Activated CD8-positive, alpha-beta memory T cell treated with anti-CD3 and anti-CD28 coated beads for 36 hours (primary cell): Measurements from ENCODE around the gene TRHDE. TPM values are rescaled to one million over a fixed set of nuclear protein-coding genes. Genes with fewer than 3 reads are reported as not detected.

Source experiments
- CTCF ChIA-PET: fragments of 350-600 bp; sonication (Branson Sonifier 250); formaldehyde crosslinking; loops from one replicate; lab custom pipeline; 2021; ENCODE audit warnings: antibody characterized with exemption; lab: Charles Lee
- POLR2A ChIA-PET: fragments of 350-600 bp; sonication (Branson Sonifier 250); formaldehyde crosslinking; loops from one replicate; lab custom pipeline; 2021; ENCODE audit warnings: antibody characterized with exemption; lab: Charles Lee
- total RNA-seq, 2 experiments: library from RNA; stranded (reverse); gene quantifications; one replicate each; pipeline ENCODE4 v1.2.3, GENCODE V29; 2021

Gene TRHDE
- total RNA-seq, 2 experiments from 2014 or later = not detected

- POLR2A ChIA-PET = no interaction called here
- CTCF ChIA-PET = no interaction called here
Observed at GRCh38 chr12:72304751-72305150, 32.6 kb downstream of the TRHDE start.

- ChIA-PET CTCF (no interaction called here), POLR2A (no interaction called here)
Observed at GRCh38 chr12:72307229-72307628, 35.1 kb downstream of the TRHDE start.

GRCh38 chr12:72311946-72312345 lies 39.8 kb downstream of the TRHDE start:
- ChIA-PET CTCF (no interaction called here), POLR2A (no interaction called here)

GRCh38 chr12:72313806-72314205 lies 41.6 kb downstream of the TRHDE start:
- CTCF ChIA-PET = no interaction called here
- POLR2A ChIA-PET = no interaction called here

- ChIA-PET CTCF (no interaction called here), POLR2A (no interaction called here)
Observed at GRCh38 chr12:72315858-72316257, 43.7 kb downstream of the TRHDE start.

- POLR2A ChIA-PET = no interaction called here
Observed at GRCh38 chr12:72318341-72318740, 46.2 kb downstream of the TRHDE start.

GRCh38 chr12:72323881-72324280 lies 51.7 kb downstream of the TRHDE start:
- POLR2A ChIA-PET = no interaction called here
- CTCF ChIA-PET = no interaction called here

More at GRCh38 chr12:72318341-72318740, 46.2 kb downstream of the TRHDE start:
- CTCF ChIA-PET = no interaction called here

- POLR2A ChIA-PET = no interaction called here
- CTCF ChIA-PET = no interaction called here
Observed at GRCh38 chr12:72330301-72330700, 58.1 kb downstream of the TRHDE start.

- POLR2A ChIA-PET = no interaction called here
Observed at GRCh38 chr12:72330784-72331183, 58.6 kb downstream of the TRHDE start.

GRCh38 chr12:72337382-72337781 lies 65.2 kb downstream of the TRHDE start:
- ChIA-PET CTCF (no interaction called here), POLR2A (no interaction called here)

More at GRCh38 chr12:72330784-72331183, 58.6 kb downstream of the TRHDE start:
- CTCF ChIA-PET = no interaction called here

GRCh38 chr12:72337946-72338345 lies 65.8 kb downstream of the TRHDE start:
- ChIA-PET CTCF (no interaction called here), POLR2A (no interaction called here)

GRCh38 chr12:72338437-72338836 lies 66.3 kb downstream of the TRHDE start:
- ChIA-PET POLR2A (no interaction called here), CTCF (no interaction called here)

GRCh38 chr12:72346363-72346944 lies 74.3 kb downstream of the TRHDE start:
- ChIA-PET POLR2A (no interaction called here), CTCF (interaction anchor here (0.6 kb wide), 1 partner anchor 837 kb away, joined by 3 read pairs; no protein-coding TSS in a partner anchor)

GRCh38 chr12:72349491-72349890 lies 77.3 kb downstream of the TRHDE start:
- ChIA-PET POLR2A (no interaction called here), CTCF (no interaction called here)

- POLR2A ChIA-PET = no interaction called here
- CTCF ChIA-PET = no interaction called here
Observed at GRCh38 chr12:72359416-72359815, 87.2 kb downstream of the TRHDE start.

- POLR2A ChIA-PET = no interaction called here
- CTCF ChIA-PET = no interaction called here
Observed at GRCh38 chr12:72365151-72365550, 93.0 kb downstream of the TRHDE start.

GRCh38 chr12:72366255-72366654 lies 94.1 kb downstream of the TRHDE start:
- POLR2A ChIA-PET = no interaction called here
- CTCF ChIA-PET = no interaction called here

GRCh38 chr12:72368298-72368697 lies 96.1 kb downstream of the TRHDE start:
- POLR2A ChIA-PET = no interaction called here
- CTCF ChIA-PET = no interaction called here

- ChIA-PET CTCF (no interaction called here), POLR2A (no interaction called here)
Observed at GRCh38 chr12:72368719-72369422, 96.7 kb downstream of the TRHDE start.

- POLR2A ChIA-PET = no interaction called here
- CTCF ChIA-PET = no interaction called here
Observed at GRCh38 chr12:72369423-72369959, 97.3 kb downstream of the TRHDE start.

GRCh38 chr12:72380441-72380840 lies 108.3 kb downstream of the TRHDE start:
- CTCF ChIA-PET = interaction anchor here (1.2 kb wide), 1 partner anchor 9 kb away, joined by 3 read pairs; no protein-coding TSS in a partner anchor
- POLR2A ChIA-PET = no interaction called here
